NCI-H526 treated with DMSO at 0.1 percent for 48 hours (cell line): Measurements from ENCODE around the gene LCN12.

Experiments
- DNase-seq: peaks from one replicate; lab custom pipeline; 2025; lab: John Stamatoyannopoulos, UW

Gene LCN12, protein sequence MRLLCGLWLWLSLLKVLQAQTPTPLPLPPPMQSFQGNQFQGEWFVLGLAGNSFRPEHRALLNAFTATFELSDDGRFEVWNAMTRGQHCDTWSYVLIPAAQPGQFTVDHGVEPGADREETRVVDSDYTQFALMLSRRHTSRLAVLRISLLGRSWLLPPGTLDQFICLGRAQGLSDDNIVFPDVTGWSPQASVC

GRCh38 chr9:136951541-136952320, at the start of gene LCN12:
Gene LCN12, plus strand, starts transcription at chr9:136952273. Its CDS starts 55 bp downstream, at chr9:136952328.
- no peak for DNase-seq

- DNase-seq: no peak
These were observed 49.0 kb upstream of the LCN12 start for GRCh38 chr9:136903041-136903554.

GRCh38 chr9:136906266-136906665, 45.8 kb upstream of the LCN12 start:
- no peak for DNase-seq

DNA sequence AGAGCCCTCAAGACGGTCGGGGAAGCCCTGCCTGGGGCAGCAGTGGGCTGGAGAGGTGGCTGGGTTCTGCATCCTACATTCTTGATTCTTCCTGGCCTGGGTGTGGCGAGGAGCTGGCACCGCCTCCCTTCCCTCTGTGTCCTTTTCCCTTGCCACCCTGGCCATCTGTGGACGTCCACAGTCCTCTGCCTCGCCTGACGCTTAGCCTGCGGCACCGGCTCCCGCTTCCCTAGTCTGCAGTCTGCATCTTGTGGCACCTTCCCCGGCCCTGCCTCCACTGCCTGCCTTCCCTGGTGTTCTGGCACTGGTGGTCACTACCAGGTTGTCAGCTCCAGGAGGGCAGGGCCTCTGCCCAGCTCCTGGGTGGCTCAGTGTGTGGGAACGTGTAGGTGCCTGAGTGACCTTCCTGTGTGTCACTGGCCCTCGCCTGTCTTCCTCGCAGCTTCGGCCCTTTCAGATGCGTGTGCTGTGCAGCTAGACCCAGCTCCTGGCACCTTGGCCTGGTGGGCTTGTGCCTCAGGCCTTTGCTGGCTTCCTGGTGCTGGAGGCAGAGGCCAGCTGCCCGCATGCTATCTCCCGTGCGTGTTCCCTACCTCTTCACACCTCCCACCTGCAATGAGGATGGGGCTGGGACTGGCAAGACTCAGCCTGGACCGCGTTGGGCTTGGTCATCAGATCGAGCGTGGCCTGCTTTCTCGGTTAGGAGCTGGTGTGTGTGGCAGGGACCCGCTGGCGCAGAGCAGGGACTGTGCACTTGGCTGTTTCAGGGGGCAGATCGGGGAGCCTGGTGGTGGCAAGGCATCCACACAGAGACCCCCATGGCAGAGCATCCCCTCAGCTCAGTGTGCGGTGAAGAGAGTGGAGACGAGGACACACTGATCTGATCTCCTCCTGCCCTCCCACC, 44.8 kb upstream of the LCN12 start:
- DNase-seq: no peak

DNA sequence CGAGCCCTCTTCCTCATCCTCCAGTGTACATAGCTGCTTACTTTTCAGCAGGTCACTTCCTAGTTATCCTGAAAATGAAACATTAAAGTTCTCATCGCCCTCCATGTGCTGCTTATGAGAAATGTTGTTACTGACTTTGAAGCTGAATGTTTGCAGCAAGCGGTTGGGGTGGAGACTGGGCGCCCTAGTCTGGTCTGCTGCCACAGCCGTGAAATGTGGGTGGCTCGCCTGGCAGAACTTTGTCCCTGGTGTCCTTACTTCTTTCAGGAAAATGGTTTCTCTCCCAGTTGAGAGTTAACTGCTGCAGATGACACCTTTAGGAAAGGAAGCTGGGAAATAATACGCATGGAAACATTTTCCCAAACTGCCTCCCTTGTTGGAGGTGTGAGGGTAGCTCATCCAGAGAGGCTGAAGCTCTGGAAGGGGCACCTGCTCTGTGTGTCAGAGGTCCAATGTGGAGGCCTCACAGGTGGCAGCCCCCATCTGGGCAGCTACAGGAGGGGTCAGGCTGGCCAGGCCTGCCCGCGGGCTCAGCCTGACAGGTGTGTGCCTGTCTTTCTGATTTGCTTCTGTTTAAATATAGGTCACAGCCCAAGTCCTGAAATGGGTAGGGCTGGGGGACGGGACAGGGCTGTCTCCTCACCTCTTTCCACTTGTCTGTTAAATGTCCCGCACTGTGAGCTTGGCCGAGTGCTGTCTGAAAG, 41.7 kb upstream of the LCN12 start:
- no peak for DNase-seq

GRCh38 chr9:136910901-136911245, 41.2 kb upstream of the LCN12 start:
- DNase-seq: no peak

DNA sequence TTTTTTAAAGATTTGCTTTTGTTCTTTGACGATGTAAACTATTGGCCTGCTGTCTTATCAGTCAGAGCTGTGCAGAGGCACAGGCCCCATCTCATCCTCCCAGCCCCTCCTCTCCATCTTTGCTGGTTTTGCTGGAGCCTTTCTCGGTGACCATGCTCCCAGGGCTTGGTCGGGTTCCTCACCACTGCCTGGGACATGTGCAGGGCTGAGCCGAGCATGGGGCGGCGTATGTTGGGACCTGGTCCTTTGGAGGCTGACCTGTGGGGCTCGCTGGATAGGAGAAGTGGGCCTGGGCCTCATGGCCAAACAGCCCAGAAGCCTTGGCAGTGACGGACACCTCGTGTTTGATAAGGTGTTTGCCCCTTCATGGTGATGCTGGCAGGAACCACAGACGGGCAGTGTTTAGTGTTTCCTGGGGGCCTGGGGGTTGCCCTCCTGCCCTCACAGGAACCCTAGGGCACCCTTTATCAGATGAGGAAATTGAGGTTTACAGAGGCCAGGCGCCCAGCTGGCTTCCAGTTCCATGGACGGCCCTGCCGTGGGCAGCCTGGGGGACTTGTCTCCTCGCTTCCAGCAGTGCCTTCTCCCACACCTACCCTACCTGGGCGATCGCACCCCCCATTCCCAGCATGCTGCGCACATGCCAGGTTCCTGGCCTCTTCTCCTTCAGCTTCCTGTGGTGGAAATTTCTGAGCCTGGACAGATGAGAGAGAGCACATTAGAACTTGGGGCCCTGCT, 38.2 kb upstream of the LCN12 start:
- no peak for DNase-seq

- DNase-seq: no peak
These were observed 36.3 kb upstream of the LCN12 start for GRCh38 chr9:136915632-136916329.

DNA sequence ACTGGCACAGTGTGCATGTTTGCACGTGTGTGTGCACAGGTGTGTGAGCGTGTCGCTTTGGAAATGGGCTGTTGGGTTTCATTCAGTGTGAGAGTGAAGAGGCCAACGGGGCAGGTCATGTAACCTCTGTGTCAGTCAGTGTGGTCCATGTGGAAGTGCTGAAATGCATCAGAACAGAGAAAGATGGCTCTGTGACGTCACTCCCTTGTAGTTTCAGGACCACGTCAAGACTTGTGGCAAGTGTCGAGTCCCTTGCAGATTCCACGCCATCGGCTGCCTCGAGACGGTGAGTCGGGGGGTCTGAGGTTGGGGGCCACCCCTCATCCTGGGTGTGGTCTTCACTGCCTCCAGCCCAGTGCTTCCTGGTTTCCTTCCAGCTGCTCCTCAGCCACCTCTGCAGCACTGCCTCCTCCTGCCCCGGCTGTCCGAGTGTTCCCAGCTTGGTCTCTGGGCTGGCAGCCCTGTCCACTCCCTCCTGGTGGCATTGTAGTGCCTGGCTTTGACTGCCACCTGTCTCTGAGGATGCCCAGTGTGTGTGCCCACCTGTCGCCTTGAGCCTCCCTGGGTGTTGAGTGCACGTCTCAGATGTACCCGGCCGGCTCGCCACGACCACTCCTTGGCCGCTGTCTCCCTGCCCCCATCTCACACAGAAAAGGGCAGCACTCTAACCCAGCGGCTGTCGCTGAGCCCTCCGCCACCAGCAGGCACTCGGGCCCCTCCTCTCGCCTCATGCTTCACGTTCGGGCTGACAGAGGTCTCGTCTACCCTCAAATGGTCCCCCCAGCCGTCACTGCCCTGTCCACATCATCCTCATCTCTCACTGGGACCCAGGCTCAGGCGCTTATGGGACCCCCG, 35.5 kb upstream of the LCN12 start:
- DNase-seq: no peak

- no peak for DNase-seq
These were observed 34.2 kb upstream of the LCN12 start for GRCh38 chr9:136917902-136918301.

DNA sequence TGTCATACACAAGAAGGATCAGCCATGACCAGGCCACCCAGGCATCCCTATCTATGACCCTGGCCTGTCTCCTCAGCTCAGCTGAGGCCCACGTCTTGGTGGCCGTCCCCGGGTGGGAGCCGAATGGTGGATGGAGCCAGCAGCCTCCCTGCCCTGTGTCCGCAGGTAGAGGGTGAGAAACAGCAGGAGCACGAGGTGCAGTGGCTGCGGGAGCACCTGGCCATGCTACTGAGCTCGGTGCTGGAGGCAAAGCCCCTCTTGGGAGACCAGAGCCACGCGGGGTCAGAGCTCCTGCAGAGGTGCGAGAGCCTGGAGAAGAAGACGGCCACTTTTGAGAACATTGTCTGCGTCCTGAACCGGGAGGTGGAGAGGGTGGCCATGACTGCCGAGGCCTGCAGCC, 32.0 kb upstream of the LCN12 start:
- DNase-seq: no peak

DNA sequence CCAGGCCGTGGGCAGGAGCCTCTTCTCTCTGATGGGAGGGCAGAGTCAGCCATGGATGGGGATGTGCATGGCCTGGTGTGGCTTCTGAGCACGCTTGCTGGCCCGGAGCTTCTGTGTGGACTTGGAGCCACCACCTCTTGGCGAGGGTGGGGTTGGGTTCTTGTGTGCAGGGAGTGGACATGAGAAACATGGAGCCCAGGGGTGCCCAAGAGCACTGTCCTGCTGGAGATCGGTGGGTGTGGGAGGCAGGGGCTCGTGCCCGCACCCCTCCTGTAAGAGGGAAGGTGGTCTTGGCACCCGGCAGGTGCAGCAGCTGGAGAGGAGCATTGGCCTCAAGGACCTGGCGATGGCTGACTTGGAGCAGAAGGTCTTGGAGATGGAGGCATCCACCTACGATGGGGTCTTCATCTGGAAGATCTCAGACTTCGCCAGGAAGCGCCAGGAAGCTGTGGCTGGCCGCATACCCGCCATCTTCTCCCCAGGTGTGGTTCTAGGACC, 31.3 kb upstream of the LCN12 start:
- no peak for DNase-seq

GRCh38 chr9:136921307-136921706, 30.8 kb upstream of the LCN12 start:
- DNase-seq: no peak

- DNase-seq: no peak
These were observed 30.4 kb upstream of the LCN12 start for GRCh38 chr9:136921718-136922117.

DNA sequence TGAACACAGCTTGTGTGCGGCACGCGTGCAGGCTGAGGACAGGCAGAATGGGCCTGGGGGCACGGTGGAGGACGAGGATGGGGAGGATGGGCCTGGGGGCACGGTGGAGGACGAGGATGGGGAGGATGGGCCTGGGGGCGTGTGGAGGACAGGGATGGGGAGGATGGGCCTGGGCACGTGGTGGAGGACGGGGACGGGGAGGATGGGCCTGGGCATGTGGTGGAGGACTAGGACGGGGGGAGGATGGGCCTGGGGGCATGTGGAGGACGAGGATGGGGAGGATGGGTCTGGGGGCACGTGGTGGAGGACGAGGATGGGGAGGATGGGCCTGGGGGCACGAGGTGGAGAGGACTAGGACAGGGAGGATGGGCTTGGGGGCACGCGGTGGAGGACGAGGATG, 29.5 kb upstream of the LCN12 start:
- DNase-seq: no peak

GRCh38 chr9:136923881-136924280, 28.2 kb upstream of the LCN12 start:
- DNase-seq: peak; percentile 63

GRCh38 chr9:136925414-136926153, 26.5 kb upstream of the LCN12 start:
- DNase-seq: no peak

DNA sequence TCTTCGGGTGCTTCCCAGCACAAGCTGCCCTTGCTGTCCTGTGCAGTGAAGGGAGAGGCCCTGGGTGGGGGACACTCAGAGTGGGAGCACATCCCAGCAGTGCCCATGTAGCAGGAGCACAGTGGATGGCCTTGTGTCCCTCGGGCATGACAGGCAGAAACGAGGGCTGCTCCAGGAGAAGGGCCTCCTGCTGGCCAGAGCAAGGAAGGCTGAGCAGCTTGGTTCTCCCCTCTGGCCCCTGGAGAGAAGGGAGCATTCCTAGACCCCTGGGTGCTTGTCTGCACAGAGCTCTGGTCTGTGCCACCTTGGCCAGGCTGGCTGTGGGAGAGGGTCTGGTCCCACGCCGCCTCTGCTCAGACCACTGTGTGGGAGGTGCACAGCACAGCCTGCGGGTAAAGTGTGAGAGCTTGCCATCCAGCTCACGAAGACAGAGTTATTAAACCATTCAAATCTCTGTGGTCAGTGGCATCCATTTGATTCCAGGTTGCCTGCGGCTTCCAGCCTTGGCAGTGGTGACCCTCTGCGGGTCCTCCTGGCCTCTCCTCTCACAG, 25.8 kb upstream of the LCN12 start:
- no peak for DNase-seq
